ENCODE results near the gene TENT5A.

The TENT5A gene

GRCh38 chr6:81771097-81771496 lies 18.6 kb upstream of the TENT5A start:
- no peak for DNase-seq (ENCODE audit: low read depth in 2 of 2)

DNA sequence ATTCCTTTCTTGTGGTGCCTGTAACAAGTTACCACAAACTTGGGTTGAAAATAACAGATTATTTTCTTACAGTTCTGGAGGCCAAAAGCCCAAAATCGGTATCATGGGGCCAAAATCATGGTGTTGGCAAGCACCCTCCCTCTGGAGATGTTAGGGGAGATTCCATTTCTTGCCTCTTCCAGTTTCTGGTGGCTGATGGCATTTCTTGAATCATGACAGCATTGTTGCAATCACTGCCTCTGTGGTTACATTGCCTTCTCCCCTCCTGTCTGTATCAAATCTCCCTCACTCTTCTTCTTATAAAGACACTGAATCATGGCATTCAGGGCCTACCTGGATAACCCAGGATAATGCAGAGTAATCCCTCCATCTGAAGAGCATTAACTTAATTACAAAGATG lies 17.9 kb upstream of the TENT5A start:
- DNase-seq (ENCODE audit: low read depth in 2 of 2), result no peak

DNA sequence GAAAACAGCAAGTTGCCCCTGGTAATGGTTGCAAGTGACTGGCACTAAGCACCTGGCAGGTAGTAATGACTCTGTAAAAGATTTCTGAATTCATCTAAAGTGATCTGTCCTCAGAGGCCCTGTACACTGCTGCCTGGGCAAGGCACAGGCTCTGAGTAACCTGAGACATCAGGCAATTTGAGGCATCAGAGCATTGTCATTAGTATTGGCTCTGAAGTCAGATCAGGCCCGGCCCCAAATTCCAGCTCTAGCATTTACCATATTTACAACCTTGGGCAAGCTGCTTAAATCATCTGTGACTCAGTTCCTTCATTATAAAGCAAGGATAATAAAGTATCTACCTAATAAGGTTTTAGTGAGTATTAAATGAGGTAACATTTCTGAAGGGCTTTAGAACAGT lies 17.3 kb upstream of the TENT5A start:
- DNase-seq (ENCODE audit: low read depth in 2 of 2), result no peak

GRCh38 chr6:81768150-81768942 lies 15.9 kb upstream of the TENT5A start:
- DNase-seq (ENCODE audit: low read depth in 2 of 2), result no peak

- no peak for DNase-seq (ENCODE audit: low read depth in 2 of 2)
These were observed 14.8 kb upstream of the TENT5A start for GRCh38 chr6:81767163-81767891.

GRCh38 chr6:81766482-81767069 lies 14.1 kb upstream of the TENT5A start:
- no peak for DNase-seq (ENCODE audit: low read depth in 2 of 2)

- DNase-seq (ENCODE audit: low read depth in 2 of 2), result no peak
These were observed 12.1 kb upstream of the TENT5A start for GRCh38 chr6:81764531-81764930.

DNA sequence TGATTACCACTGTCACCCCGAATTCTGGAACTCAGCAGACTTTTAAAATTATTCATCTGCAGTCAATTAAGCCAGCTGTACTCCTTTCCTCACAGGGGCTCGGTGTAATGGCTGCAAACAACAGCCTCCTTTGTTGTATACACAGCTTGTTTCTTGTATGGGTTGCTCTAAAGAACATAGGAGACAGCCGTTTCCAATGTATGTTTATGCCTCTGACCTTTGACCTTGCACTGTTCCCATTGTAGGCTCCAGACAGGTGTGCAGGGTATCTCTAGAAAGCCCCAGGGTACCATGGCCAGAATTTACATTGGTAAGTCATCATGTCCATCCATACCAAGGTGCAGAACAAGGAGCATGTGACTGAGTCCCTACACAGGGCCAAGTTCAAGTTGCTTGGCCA lies 11.5 kb upstream of the TENT5A start:
- DNase-seq (ENCODE audit: low read depth in 2 of 2), result no peak

GRCh38 chr6:81763051-81763450 lies 10.6 kb upstream of the TENT5A start:
- no peak for DNase-seq (ENCODE audit: low read depth in 2 of 2)

GRCh38 chr6:81762606-81763005 lies 10.1 kb upstream of the TENT5A start:
- DNase-seq (ENCODE audit: low read depth in 2 of 2), result no peak

GRCh38 chr6:81762132-81762531 lies 9.7 kb upstream of the TENT5A start:
- DNase-seq (ENCODE audit: low read depth in 2 of 2), result no peak

DNA sequence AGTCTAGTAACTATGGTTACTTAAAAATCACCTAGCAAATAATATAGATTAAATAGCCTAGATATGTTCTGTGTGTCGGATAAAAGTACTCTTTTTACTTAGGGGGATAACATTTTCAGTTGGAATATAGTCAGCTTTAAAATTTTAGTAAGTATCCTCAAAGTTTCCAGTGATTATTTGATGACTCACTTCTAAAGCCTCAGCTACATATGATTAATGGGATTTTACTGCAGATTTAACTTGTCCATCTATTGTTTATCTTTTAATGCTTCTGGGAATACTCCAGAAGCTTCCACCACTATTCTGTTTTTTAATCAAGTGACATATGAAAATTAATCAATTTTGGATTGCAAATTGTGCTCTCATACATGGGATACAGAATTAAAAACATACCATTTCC lies 8.7 kb upstream of the TENT5A start:
- no peak for DNase-seq (ENCODE audit: low read depth in 2 of 2)

- DNase-seq (ENCODE audit: low read depth in 2 of 2), result no peak
These were observed 7.3 kb upstream of the TENT5A start for GRCh38 chr6:81759782-81760181.

DNA sequence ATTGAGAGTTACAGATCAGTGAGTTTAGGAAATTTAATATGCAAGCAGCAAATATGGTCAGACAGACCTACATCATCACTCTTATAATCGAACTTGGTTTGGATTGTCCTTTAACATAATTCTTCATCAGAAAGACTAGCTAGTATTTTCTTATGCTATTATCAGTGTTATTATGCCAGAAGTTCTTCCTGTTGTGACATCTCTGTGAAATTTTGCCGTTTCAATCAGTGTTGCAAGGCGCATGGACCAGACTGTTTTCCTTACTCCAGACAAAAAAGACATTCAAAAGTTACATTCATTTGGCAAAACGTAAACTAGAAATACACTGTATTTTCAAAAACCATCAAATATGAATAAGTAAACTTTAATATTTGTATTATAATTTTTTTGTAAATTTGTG lies 5.7 kb upstream of the TENT5A start:
- DNase-seq (ENCODE audit: low read depth in 2 of 2), result no peak

- DNase-seq (ENCODE audit: low read depth in 2 of 2), result no peak
These were observed 4.2 kb upstream of the TENT5A start for GRCh38 chr6:81756690-81757089.

DNA sequence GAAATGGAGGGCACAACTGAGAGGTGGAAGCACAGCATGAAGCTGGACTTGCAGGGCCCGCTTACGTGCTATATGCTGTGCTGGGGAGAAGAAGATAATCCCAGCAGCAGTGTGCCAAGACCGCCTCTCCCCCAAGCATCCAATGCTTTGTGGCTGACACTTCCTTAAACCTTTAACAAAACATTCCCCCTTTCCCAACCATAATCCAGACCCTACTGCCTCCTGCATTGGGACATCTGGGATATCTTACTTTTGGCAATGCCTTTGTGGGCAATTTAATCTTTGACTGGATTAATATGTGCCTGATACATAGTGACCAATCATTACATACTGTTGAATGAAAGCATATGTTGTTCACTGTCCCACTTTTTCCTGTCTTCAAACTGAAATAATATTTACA lies 3.1 kb upstream of the TENT5A start:
- DNase-seq (ENCODE audit: low read depth in 2 of 2), result no peak

GRCh38 chr6:81754906-81755305 lies 2.4 kb upstream of the TENT5A start:
- DNase-seq (ENCODE audit: low read depth in 2 of 2), result no peak

GRCh38 chr6:81753711-81754577 lies 1.5 kb upstream of the TENT5A start:
- DNase-seq (ENCODE audit: low read depth in 2 of 2), result peak; percentile 68 to 83

GRCh38 chr6:81752921-81753710 lies 635 bp upstream of the TENT5A start:
- DNase-seq (ENCODE audit: low read depth in 2 of 2), result peak; percentile 12 to 29

- no peak for DNase-seq (ENCODE audit: low read depth in 2 of 2)
These were observed 945 bp downstream of the TENT5A start for GRCh38 chr6:81751388-81752083.

All from stimulated activated CD4-positive, alpha-beta T cell treated with anti-CD3 and anti-CD28 coated beads, Interleukin-1b, Interleukin-23, amount 100 ng/mL, for 1 hour (primary cell).